GM18505 (cell line): ENCODE measurements around the gene METAP2.

Source experiments
- ATAC-seq: cut with Tn5 transposase; IDR thresholded peaks from one replicate; pipeline ENCODE4 v1.9.1; 2021; ENCODE audit not compliant: unreplicated experiment
- POLR2A ChIP-seq: IDR thresholded peaks from 4 replicates; pipeline ENCODE4 v1.6.1; 2011; ENCODE audit warnings: borderline replicate concordance; ENCODE audit not compliant: insufficient read depth, insufficient read length; ENCODE audit errors: extremely low read depth

Gene METAP2

DNA sequence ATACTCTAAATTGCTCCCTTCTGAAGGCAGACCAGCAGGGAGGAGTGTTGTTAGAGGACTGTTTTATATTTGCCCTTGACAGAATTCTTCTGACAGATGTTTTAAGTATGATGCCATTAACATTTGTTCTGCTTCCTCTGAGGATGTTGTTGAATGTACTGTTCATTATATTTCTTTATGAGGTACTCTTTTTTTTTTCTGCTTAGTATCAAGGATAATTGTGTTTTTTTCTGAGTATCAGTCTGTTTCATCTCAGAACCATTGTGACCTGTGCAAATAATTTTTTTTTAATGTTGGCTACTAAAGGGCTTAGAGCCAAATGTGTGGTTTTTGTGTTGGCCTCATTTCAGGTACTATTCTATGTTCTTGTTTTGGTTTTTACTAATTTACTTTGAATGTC lies 10.6 kb downstream of the METAP2 start:
- ATAC-seq = no peak
- no peak for TF ChIP-seq POLR2A

DNA sequence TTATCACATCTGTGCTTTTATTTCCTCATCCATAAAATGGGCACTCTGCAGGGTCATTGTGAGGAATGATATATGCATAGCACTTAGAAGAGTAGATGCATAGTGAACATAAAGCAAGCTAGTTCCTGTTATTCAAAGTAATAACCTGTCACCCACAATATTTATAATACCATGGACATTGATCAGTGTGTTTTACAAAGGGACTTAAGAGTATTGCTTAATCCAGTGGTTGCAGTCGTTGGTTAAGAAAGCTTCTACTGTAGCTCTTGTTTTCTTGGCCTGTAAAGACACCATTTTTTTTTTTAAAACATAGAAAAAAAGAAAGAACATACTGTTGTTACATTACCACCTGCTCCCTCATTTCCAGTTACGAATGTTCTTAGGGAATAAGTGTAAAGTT lies 13.1 kb downstream of the METAP2 start:
- no peak for TF ChIP-seq POLR2A
- ATAC-seq = no peak

DNA sequence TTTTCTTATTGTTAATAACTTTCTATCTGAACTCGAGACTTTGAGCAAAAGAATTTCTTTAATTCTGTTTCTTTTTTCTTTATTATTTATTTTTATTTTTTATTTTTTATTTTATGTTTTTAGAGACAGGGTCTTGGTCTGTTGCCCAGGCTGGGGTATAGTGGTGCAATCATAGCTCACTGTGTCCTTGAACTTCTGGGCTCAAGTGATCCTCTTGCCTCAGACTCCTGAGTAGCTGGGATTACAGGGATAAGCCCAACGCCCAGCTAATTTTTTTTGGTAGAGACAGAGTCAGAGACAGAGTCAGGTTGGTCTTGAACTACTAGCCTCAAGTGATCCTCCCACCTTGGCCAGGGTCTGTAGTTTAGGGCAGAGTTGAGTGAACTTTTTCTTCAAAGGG lies 18.5 kb downstream of the METAP2 start:
- ATAC-seq = no peak
- no peak for TF ChIP-seq POLR2A

DNA sequence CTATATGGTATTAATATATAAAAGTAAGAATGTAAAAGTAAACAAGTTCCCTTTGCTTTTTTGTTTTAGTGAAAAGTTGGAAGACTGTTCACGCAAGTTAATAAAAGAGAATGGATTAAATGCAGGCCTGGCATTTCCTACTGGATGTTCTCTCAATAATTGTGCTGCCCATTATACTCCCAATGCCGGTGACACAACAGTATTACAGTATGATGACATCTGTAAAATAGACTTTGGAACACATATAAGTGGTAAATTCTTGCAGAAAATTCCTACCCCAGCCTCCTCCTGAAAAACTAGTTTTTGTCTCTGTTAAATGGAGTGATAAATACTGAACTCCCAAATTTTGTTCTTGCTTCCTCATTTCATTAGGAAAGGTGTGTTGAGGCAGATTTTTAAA lies 20.9 kb downstream of the METAP2 start:
- no peak for TF ChIP-seq POLR2A
- ATAC-seq = no peak

DNA sequence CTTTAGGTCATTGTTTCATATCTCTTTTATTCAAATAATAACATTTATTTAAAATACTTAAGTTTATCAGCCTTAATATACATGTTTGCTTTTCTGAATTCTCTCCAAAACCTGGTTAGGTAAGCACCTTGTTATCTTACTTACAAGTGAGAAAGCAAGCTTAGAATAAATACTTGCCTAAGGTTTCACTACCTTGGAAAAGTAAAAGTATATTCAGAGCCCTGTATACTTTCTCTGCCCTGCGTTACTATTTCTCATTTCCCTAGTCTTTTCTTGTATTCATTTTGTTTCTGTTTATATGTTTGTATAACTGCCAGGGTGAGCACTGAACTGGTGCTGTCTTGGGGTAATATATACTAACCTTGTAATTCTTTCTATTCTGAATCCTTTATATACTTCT lies 21.5 kb downstream of the METAP2 start:
- TF ChIP-seq POLR2A = no peak
- no peak for ATAC-seq

DNA sequence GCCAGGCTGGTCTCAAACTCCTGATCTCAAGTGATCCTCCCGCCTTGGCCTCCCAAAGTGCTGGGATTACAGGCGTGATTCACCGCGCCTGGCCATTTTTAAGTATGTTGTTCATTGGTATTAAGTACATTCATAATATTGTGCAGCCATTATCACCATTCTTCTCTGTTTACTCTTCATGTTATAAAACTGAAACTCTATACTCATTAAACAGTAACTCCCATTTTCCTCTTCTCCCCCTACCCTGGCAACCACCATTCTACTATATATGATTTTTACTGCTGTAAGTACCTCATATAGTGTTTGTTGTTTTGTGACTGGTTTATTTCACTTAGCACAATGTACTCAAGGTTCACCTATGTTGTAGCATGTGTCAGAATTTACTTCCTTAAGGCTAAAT lies 23.1 kb downstream of the METAP2 start:
- no peak for TF ChIP-seq POLR2A
- ATAC-seq = no peak

DNA sequence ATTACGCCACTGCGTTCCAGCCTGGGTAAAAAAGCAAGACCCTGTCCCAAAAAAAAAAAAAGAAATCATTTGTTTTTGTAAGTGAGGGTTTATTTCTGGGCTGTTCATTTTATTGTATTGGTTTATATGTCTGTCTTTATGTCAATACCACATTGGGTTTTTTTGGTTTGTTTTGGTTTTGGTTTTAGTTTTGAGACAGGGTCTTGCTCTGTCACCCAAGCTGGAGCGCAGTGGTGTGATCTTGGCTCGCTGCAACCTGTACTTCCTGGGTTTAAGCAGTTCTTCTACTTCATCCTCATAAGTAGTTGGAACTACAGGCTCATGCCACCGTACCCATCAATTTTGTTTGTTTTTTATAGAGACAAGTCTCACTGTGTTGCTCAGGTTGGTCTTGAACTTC lies 25.0 kb downstream of the METAP2 start:
- TF ChIP-seq POLR2A = no peak
- ATAC-seq = no peak

DNA sequence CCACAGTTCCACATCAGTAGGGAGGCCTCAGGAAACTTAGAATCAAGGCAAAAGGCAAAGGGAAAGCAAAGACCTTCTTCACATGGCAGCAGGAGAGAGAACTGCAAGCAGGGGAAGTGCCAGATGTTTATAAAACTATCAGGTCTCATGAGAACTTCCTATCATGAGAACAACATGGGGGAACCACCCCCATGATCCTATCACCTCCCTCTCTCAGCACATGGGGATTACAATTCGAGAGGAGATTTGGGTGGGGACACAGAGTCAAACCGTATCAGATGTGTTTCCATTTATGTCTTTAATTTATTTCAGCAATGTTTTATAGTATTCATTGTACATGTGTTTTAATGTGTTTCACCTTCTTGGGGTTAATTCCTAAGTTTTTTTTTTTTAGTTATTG lies 25.8 kb downstream of the METAP2 start:
- ATAC-seq = no peak
- TF ChIP-seq POLR2A = no peak

DNA sequence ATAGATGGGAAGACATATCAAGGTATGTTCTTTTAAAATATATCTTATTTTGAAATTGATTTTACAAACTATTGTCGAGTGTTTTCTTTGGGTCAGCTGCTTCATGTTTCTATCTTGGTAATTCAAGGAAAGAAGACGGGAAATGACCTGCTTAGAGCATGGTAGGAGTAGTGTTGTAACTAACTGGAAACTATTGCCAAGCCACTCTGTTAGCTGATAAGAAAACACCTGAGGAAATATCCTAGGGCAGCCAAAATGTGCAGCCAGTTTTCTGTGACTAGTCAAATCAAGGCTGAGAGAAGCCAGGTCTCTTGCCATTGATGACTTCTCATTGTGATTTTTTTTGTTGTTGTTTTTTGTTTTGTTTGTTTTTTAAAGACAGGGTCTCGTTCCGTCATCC lies 30.2 kb downstream of the METAP2 start:
- no peak for ATAC-seq
- TF ChIP-seq POLR2A = no peak

DNA sequence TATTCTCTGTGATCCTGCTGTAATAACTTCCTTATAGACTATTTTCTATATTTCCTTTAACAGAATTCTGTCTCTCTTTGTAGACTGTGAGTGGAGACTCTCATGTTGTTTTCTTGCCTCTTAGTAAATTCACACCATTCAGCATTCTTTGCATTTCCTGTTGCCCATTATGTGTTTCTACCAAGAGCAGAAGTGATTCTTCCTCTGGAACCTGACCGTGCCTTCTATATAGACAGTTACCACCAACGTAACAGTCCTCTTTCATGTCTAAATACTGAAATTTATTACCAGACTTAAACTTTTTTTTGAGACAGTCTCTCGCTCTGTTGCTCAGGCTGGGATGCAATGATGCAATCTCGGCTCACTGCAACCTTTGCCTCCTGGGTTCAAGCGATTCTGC lies 31.1 kb downstream of the METAP2 start:
- TF ChIP-seq POLR2A = no peak

DNA sequence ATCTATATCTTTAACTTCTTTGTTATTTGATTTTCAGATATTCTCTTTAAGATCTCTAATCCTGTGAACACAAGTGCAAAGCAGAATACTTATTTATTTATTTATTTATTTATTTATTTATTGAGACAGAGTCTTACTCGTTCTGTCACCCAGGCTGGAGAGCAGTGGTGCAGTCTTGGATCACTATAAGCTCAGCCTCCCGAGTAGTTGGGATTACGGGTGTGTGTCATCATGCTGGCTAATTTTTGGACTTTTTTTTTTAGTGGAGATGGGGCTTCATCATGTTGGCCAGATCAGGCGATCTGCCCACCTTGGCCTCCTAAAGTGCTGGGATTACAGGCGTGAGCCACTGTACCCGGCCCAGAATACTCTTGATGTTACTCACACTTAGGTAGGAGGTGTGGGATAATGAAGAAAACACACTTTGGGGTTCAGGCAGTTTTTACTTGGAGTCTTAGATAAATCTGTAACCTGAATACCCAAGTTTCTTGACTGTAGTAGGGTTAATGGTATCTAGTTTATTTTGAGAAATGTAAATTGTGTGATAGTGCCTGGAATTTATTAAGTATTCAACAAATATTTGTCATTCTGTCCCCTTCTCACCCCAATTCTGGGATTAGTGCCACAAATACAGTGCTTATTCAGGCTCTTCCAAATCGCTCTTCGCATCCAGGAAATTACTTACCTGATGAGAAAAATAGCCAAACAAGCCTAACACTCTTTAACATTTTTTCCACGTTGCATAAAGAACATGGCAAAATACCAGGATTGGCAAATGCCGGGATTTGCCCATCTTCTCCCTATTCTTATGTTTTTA lies 33.0 kb downstream of the METAP2 start:
- ATAC-seq = no peak
- no peak for TF ChIP-seq POLR2A

More for the DNA sequence above, 31.1 kb downstream of the METAP2 start:
- ATAC-seq = no peak

DNA sequence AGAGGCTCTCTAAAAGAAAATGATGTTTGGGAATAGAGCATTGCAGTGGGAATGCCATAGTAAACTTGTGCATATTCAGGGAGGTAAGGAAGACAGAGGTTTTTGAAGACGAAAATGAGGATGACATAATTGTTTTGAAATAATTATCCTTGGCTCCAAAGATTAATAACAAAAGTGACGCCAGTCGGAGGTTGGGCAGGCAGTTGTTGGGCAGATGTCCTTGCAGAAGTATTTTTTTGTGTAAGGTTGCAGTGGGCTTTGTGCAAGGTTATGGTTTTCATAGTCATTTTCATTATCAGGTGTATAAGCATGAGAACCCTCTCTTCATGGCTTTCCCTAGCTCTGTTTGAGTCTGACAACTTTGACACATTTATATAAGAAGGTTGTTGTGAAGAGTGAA lies 35.3 kb downstream of the METAP2 start:
- TF ChIP-seq POLR2A = no peak
- no peak for ATAC-seq

DNA sequence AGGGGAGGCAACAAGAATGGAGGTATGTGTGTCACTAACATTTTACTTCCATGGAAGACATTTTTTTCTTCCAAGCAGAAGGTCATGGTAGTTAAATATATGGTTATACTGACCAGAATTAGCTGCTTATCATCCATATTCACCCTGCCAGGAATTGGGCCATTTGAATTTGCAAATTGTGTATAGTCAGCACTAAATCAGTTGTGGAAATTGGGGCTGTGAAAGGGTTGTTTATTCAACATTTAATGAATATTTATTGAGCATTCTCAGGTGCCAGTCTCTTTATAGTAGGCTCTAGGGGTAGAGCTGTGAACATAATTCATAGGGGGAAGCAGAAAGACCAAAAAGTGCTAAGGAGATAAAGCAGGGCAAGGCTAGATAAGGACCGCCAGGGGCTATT lies 38.0 kb downstream of the METAP2 start:
- TF ChIP-seq POLR2A = no peak
- no peak for ATAC-seq

DNA sequence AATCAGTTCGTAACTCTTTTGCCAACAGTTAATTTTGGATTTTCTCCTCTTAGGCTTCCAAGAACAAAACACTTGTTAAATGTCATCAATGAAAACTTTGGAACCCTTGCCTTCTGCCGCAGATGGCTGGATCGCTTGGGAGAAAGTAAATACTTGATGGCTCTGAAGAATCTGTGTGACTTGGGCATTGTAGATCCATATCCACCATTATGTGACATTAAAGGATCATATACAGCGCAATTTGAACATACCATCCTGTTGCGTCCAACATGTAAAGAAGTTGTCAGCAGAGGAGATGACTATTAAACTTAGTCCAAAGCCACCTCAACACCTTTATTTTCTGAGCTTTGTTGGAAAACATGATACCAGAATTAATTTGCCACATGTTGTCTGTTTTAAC lies 39.6 kb downstream of the METAP2 start:
- ATAC-seq = no peak
- TF ChIP-seq POLR2A = no peak

DNA sequence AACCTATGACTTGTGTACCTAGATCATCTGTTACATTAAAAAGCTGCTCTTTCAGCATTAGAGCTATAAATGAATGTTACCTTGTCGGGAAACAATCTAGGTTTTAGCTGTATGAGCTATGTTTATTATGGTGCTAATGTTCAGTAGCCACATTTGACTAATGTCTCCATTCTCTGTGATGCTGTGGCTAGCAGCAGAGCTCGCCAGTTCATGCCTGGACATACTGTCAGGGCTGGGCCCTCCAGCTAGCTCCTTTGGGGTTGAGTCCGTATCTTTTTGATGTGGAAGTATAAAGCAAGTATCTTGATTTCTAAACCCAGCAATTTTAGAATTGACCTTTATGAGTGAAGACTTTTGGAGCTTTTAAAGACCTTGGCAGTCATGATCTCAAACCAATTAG lies 41.2 kb downstream of the METAP2 start:
- no peak for ATAC-seq
- TF ChIP-seq POLR2A = no peak
